Muscle of leg (tissue), 11 donors: ENCODE measurements around the gene ZCCHC24. TPM values are rescaled to one million over a fixed set of nuclear protein-coding genes. Genes with fewer than 3 reads are reported as not detected.

Experiments used
- DNase-seq: peaks from one replicate; pipeline ENCODE4 v3.0.0; 2013
- H3K27ac ChIP-seq: one replicate; pipeline ENCODE4 v1.5.1; 2013; ENCODE audit warnings: mild to moderate bottlenecking, low read length, control low read depth
- H3K27me3 ChIP-seq: one replicate; pipeline ENCODE4 v1.6.1; 2013; ENCODE audit warnings: low read length; ENCODE audit not compliant: control insufficient read depth, insufficient read depth
- H3K36me3 ChIP-seq: one replicate; pipeline ENCODE4 v1.6.1; 2013; ENCODE audit warnings: low read length; ENCODE audit not compliant: control insufficient read depth, insufficient read depth
- H3K4me1 ChIP-seq: one replicate; pipeline ENCODE4 v1.6.1; 2013; ENCODE audit warnings: low read length; ENCODE audit not compliant: control insufficient read depth, insufficient read depth
- H3K4me3 ChIP-seq: one replicate; pipeline ENCODE4 v1.5.1; 2013; ENCODE audit warnings: low read length, control low read depth
- H3K9me3 ChIP-seq: replicated peaks from 2 replicates; pipeline ENCODE4 v1.6.1; 2013; ENCODE audit warnings: low read depth, low read length; ENCODE audit not compliant: control insufficient read depth
- WGBS: methylation state at CpG from one replicate; pipeline ENCODE4 v1.1.5; 2013; ENCODE audit warnings: missing lambda C conversion rate; ENCODE audit not compliant: insufficient coverage; 5-methylcytosine and 5-hydroxymethylcytosine counted together
- polyA plus RNA-seq, 8 donors: library from polyadenylated mRNA; unstranded; fragments of 120-200 nt; gene quantifications; one replicate each; pipeline versions ENCODE4 v1.2.1 to v1.2.3, GENCODE V29; 2013; ENCODE audit warnings: inconsistent platforms in 1 of 8, low replicate concordance in 1 of 8; ENCODE audit not compliant: insufficient read length in 8 of 8, insufficient read depth in 1 of 8
- total RNA-seq: library from RNA; stranded (reverse); fragments of 120-200 nt; gene quantifications from one replicate; pipeline ENCODE4 v1.2.4, GENCODE V29; 2013

ZCCHC24 gene
- total and polyA plus RNA-seq, 9 donors = 25.0 to 65.5 (median 54.7) TPM

GRCh38 chr10:79393924-79394610 is 51.4 kb downstream of the ZCCHC24 start:
- Histone ChIP-seq H3K9me3 (no peaks in the 10 kb centered on the region), H3K4me1 (peaks cover 14% of the 10 kb centered on the region), H3K27me3 (no peaks in the 10 kb centered on the region), H3K4me3 (no peak overlapping the region), H3K27ac (no peak overlapping the region), H3K36me3 (peaks cover 51% of the 10 kb centered on the region)
- WGBS = 93% methylated on average over 15 of the region's 17 CpGs
- no peak for DNase-seq

GRCh38 chr10:79393221-79393923 is 52.1 kb downstream of the ZCCHC24 start:
- WGBS = 95% methylated on average over 4 of the region's 4 CpGs
- H3K4me1 ChIP-seq = peaks cover 20% of the 10 kb centered on the region
- H3K36me3 ChIP-seq = peaks cover 58% of the 10 kb centered on the region
- no peaks in the 10 kb centered on the region for H3K27me3 ChIP-seq
- H3K4me3 ChIP-seq = no peak overlapping the region
- no peak for DNase-seq
- no peak overlapping the region for H3K27ac ChIP-seq
- no peaks in the 10 kb centered on the region for H3K9me3 ChIP-seq

DNA sequence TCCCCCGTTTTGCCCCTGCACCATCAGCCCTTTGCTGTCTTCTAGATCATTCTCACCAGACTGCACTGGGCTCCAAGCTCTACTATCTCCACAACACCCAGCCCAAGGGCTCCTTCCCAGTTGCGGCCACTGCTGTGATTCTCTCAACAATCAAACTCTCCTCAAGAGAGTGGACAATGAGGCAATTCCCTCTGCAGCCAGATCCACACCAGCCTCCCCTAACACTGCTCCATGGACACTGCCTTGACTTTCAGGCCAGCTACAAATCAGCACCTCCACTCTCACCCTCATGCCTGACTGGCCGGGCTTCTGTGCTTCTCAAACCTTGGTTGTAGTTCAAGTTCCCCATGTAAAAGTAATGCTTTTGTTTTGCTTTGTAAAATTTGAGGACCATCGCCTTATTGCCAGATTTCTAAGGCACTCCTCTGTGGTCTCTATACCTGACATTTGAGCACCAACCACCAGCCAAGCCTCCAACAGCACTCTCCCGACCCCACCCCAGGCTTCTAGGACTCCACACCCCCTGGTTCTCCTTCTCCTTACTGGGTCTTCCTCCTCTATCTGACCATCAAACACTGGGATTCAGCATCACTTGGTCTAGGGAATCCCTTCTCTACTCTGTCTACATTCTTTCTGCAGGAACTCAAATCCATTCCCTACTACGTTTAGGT is 52.8 kb downstream of the ZCCHC24 start:
- Histone ChIP-seq H3K4me1 (peaks cover 21% of the 10 kb centered on the region), H3K4me3 (no peak overlapping the region), H3K27ac (no peak overlapping the region), H3K9me3 (no peaks in the 10 kb centered on the region), H3K27me3 (no peaks in the 10 kb centered on the region), H3K36me3 (peaks cover 66% of the 10 kb centered on the region)
- WGBS = 78% methylated on average over 4 of the region's 6 CpGs
- no peak for DNase-seq

DNA sequence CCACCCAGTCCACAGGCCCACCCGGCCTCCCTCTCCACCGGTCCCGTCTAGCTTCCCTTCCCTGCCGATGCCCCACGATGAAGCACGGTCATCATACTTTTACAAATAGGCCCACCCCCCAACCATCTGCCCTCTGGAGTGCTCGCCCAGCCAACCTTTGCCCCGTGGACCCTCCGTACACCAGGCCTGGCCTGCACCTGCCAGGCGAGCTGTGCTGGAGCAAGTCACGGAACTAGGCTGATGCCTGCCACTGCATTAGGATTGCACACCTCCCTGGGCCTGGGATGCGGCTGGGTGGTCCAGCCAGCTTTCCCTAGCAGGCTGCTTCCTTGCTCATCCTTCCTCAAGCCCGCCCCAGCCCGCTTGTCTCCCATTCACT is 53.4 kb downstream of the ZCCHC24 start:
- WGBS = 87% methylated on average over 14 of the region's 14 CpGs
- H3K4me3 ChIP-seq = no peak overlapping the region
- H3K27ac ChIP-seq = no peak overlapping the region
- no peaks in the 10 kb centered on the region for H3K27me3 ChIP-seq
- H3K4me1 ChIP-seq = peaks cover 25% of the 10 kb centered on the region
- peaks cover 72% of the 10 kb centered on the region for H3K36me3 ChIP-seq
- H3K9me3 ChIP-seq = no peaks in the 10 kb centered on the region
- DNase-seq = no peak

DNA sequence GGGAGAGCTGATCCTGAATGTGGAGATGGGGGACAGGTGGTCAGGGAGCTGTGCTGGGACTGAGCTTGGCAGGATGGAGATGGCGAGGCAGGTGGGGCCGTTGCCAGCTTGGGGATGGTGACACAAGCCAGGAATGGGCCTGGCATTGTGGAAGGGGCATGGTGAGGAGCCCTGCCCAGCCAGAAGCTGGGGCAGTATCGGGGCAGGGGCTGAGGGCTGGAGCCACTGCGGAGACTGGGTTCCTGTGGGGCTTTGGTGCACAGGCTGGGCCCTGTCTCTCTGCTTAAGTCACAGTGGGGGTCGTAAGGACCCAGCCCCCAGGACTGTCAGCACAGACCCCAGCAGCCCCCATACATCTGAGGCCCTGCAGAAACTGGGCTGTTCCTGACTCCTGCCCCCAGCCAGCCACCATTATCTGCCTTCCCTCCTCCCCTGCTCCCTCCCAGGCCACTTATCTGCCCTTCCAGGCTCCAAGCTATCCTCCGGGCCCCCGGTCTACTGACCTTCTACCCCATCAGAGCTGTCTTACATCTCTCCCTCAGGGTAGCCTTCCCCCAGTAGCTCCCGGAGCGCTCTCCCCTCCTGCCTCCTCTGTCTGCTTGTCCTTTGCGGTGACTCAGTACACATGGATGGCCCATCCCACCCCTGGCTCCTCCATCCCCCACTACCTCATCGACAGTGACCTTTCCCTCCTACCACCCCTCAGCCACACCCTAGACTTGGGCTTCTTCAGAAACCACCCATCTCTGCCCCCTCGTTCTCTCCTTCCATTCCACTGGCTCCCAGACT is 54.0 kb downstream of the ZCCHC24 start:
- H3K4me3 ChIP-seq = no peak overlapping the region
- no peak overlapping the region for H3K27ac ChIP-seq
- peak; percentile 18 for DNase-seq
- whole genome bisulfite sequencing = 81% methylated on average over 12 of the region's 12 CpGs
- H3K9me3 ChIP-seq = no peaks in the 10 kb centered on the region
- peaks cover 22% of the 10 kb centered on the region for H3K4me1 ChIP-seq
- H3K36me3 ChIP-seq = peaks cover 76% of the 10 kb centered on the region
- H3K27me3 ChIP-seq = no peaks in the 10 kb centered on the region

DNA sequence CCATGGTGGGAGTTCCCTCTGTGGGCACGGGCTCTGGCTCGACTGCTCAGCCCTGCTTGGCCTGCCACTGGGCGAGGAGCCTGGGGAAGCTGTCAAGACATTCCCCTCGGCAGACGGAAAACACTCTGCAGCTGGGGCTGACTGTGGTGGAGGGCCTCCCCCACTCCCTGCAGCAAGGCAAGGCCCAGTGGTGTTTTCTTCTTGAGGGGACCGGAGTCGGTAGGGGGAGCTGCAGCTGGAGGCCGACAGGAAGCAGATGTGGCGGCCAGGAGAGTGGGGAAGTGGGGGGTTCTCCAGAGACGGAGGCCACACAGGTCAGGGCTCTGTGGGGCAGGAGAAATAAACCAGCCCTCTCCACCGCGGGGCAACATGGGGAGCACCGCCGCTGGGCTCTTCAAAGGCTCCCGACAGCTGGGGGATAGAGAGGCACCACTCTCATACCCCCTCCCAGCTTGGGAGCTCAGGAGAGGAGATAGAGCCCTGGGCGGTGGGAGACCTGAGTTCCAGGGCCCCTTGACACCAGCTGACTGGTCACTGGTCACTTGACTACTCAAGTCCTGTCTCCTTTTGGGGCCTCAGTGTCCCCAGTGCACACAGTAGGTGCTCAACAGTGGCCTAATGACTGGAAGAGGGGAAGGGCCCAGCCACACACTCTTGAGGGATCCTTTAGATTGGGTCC is 54.7 kb downstream of the ZCCHC24 start:
- H3K4me3 ChIP-seq = no peak overlapping the region
- no peaks in the 10 kb centered on the region for H3K9me3 ChIP-seq
- peaks cover 19% of the 10 kb centered on the region for H3K4me1 ChIP-seq
- no peak overlapping the region for H3K27ac ChIP-seq
- DNase-seq = peak; percentile 36
- H3K36me3 ChIP-seq = peaks cover 81% of the 10 kb centered on the region
- no peaks in the 10 kb centered on the region for H3K27me3 ChIP-seq
- WGBS = 44% methylated on average over 7 of the region's 16 CpGs

DNA sequence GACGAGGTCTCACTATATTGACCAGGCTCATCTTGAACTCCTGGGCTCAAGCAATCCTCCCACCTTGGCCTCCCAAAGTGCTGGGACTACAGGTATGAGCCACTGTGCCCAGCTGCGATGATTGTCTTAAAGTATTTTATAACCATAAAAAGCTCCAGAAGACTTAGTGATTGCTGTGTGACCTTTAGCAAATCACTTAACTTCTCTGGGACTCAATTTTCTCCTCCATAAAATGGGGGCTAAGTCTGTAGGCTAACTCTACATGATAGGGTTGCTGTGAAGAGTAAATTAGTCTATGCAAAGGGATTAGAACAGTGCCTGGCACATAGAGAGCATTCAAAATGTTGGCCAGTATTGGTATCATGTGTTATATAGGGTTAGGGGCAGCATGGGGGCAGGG is 55.4 kb downstream of the ZCCHC24 start:
- peaks cover 87% of the 10 kb centered on the region for H3K36me3 ChIP-seq
- H3K27ac ChIP-seq = no peak overlapping the region
- WGBS = no CpG with 5 or more reads among the region's 2 CpGs
- H3K4me3 ChIP-seq = no peak overlapping the region
- H3K4me1 ChIP-seq = peaks cover 19% of the 10 kb centered on the region
- DNase-seq = no peak
- H3K9me3 ChIP-seq = no peaks in the 10 kb centered on the region
- H3K27me3 ChIP-seq = no peaks in the 10 kb centered on the region

GRCh38 chr10:79387974-79388850 is 57.2 kb downstream of the ZCCHC24 start:
- 67% methylated on average over 10 of the region's 11 CpGs for WGBS
- Histone ChIP-seq H3K4me1 (peaks cover 19% of the 10 kb centered on the region), H3K27me3 (no peaks in the 10 kb centered on the region), H3K27ac (no peak overlapping the region), H3K36me3 (peaks cover 86% of the 10 kb centered on the region), H3K9me3 (no peaks in the 10 kb centered on the region), H3K4me3 (no peak overlapping the region)
- peak; percentile 7 for DNase-seq

DNA sequence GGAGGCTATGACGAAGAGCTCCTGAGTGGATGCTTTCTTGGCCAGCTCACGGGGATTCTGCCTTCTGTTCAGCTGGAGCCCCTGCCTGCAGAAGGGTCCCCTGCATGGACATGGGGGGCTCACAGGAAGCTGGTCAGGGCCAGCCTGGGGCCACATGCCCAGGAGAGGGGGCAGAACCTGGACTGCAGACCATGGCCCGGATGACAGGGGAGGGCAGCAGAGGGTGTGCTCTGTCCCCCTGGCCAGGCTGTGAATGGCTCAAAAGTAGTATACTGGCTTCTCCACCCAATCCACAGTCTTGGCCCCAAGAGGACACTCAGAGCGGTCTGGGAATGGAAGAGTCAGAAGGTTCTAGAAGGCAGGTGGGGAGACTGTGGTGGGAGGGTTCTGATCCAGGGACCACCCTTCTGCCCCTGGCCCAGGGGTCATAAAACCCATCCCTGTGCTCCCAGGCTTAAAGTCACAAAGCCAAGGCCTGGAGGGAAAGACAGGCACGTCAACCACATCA is 57.9 kb downstream of the ZCCHC24 start:
- H3K36me3 ChIP-seq = peaks cover 81% of the 10 kb centered on the region
- no peaks in the 10 kb centered on the region for H3K9me3 ChIP-seq
- 48% methylated on average over 3 of the region's 5 CpGs for WGBS
- H3K4me3 ChIP-seq = no peak overlapping the region
- no peak overlapping the region for H3K27ac ChIP-seq
- DNase-seq = no peak
- H3K27me3 ChIP-seq = no peaks in the 10 kb centered on the region
- H3K4me1 ChIP-seq = peaks cover 22% of the 10 kb centered on the region
